ENCODE data around the gene CCSAP.

Gene CCSAP

DNA sequence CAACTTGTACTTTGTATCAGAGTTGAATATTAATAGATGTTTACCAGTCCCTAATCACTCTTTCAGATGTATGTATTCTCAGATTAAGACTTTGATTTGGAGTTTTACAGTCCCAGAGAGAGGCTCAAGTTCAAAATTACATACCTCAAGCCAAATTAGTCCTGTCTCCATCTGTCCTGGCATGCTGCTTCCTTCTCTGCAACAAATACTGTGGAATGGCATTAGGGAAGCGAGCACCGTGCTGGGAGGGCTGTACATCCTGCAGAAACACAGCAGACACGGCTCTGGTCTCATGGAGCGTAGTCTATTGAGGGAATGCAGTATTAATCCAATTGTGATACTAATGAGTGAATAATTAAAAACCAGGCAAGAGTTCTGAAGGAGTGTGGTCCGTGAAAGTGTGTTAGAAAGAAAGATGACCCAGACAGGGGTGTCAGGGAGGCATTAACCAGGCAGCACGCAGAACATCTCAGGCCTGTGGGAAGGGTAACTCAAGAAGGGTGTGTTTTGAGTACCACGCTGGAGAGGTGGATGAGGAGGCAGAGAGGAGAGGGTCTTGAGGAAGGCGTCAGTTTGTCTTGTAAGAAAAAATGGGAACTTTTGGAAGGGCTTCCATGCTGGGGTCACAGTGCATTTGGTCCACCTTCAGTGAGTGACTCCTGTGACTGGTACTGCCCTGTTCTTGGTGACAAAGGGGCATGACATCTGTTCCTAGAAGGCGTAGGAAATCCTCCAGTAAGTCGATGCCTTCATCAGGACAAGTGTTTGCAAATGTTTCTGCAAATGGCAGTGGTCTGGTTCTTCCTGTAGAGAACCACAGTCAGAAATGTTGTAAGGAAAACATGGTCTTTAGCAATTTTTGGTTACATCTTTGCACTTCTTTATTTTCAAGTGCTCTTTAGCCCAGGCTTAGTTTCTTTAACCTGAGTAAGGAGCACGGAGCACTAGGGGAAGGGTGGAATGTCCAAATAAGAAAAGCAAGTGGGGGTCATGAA is 70.4 kb downstream of the CCSAP start:
- no peaks in the 10 kb centered on the region for H3K27me3 ChIP-seq (ENCODE audit: insufficient read depth, low read depth, severe bottlenecking)
- no peaks in the 10 kb centered on the region for H3K9me3 ChIP-seq (ENCODE audit: severe bottlenecking)
- H3K4me3 ChIP-seq (ENCODE audit: low read depth, low read length), result peak overlapping the region; percentile 58
- H3K36me3 ChIP-seq, result no peaks in the 10 kb centered on the region
- TF ChIP-seq, protein P1, sequence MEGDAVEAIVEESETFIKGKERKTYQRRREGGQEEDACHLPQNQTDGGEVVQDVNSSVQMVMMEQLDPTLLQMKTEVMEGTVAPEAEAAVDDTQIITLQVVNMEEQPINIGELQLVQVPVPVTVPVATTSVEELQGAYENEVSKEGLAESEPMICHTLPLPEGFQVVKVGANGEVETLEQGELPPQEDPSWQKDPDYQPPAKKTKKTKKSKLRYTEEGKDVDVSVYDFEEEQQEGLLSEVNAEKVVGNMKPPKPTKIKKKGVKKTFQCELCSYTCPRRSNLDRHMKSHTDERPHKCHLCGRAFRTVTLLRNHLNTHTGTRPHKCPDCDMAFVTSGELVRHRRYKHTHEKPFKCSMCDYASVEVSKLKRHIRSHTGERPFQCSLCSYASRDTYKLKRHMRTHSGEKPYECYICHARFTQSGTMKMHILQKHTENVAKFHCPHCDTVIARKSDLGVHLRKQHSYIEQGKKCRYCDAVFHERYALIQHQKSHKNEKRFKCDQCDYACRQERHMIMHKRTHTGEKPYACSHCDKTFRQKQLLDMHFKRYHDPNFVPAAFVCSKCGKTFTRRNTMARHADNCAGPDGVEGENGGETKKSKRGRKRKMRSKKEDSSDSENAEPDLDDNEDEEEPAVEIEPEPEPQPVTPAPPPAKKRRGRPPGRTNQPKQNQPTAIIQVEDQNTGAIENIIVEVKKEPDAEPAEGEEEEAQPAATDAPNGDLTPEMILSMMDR (IDR thresholded peaks at IDR 0.05; ENCODE audit: low read depth, low read length), result no peak
- no peak overlapping the region; the same call in 1 of the 2 replicates for H3K27ac ChIP-seq
- no peak for DNase-seq

DNA sequence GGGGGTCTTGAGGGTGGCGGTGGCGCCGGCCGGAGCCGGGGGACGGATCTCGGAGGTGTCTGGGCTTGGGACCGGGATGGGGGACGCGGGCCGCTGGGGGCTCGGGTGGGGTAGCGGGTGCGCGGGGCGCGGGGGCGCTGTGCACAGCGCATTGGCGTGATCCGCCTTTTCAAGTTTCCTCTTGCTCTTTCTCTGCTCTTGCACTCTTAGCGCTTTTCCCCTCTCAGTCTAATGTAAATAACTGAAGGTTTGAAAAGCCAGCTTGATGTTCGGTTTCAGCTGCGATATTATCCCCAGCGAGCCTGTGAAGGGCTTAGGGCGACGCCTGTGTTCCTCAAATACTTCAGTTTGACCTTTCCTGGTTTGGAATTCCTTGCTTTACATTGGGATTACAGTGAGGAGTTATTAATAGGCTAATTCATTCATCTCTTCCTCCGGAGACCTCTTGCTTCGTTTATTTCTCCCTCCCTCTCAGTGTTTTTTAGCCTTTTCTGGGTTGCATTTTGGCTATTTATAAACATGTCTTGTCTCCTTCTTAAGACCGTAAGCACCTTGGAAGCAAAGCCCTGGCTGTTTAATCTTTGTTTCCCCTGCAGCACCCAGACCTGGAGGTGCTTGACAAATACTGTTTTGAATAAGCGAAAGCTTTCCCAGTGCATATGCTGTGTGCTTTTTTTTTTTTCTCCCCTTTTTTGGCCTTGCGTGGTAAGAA is 71.2 kb downstream of the CCSAP start:
- no peaks in the 10 kb centered on the region for H3K36me3 ChIP-seq
- no peak for DNase-seq
- H3K4me3 ChIP-seq (ENCODE audit: low read depth, low read length), result peak overlapping the region; percentile 58
- no peaks in the 10 kb centered on the region for H3K27me3 ChIP-seq (ENCODE audit: insufficient read depth, low read depth, severe bottlenecking)
- TF ChIP-seq, protein P1 (IDR thresholded peaks at IDR 0.05; ENCODE audit: low read depth, low read length), result no peak
- H3K27ac ChIP-seq, result peak overlapping the region; percentile 44
- H3K9me3 ChIP-seq (ENCODE audit: severe bottlenecking), result no peaks in the 10 kb centered on the region

Data from WERI-Rb-1 (cell line).